ENCODE data around the gene PRKG1. TPM values are rescaled to one million over a fixed set of nuclear protein-coding genes. Genes with fewer than 3 reads are reported as not detected.

PRKG1 gene
- total RNA-seq, 1 donor from 2014 or later = 26.4 TPM

- H3K9ac ChIP-seq = no peak overlapping the region
- H2AFZ ChIP-seq (replicated peaks) = no peak overlapping the region
- peaks cover 5% of the 10 kb centered on the region for H3F3A ChIP-seq (ENCODE audit: low read depth)
- H3K36me3 ChIP-seq = no peaks in the 10 kb centered on the region
- H3K27me3 ChIP-seq = no peaks in the 10 kb centered on the region
- H4K20me1 ChIP-seq (ENCODE audit: low read depth) = no peaks in the 10 kb centered on the region
- TF ChIP-seq CTCF (IDR thresholded peaks at IDR 0.05) (no peak), EZH2 (IDR thresholded peaks at IDR 0.05) (no peak), EZH2phosphoT487 (IDR thresholded peaks at IDR 0.05) (no peak)
- peaks cover 6% of the 10 kb centered on the region for H3K4me1 Mint-ChIP-seq
- no peak overlapping the region for H3K4me3 Mint-ChIP-seq
- H3K9me3 ChIP-seq (ENCODE audit: low read depth) = no peaks in the 10 kb centered on the region
- no peak overlapping the region for H3K27ac Mint-ChIP-seq
- DNase-seq (ENCODE audit: low spot score) = no peak
- H3K9me3 Mint-ChIP-seq = no peaks in the 10 kb centered on the region
- no peak overlapping the region for H3K27ac ChIP-seq
- H3K4me2 ChIP-seq = no peak overlapping the region
- H3K27me3 Mint-ChIP-seq (ENCODE audit: insufficient read depth, low read depth) = no peaks in the 10 kb centered on the region
- no peaks in the 10 kb centered on the region for H3K36me3 Mint-ChIP-seq
- no peak overlapping the region for H3K4me3 ChIP-seq
- peaks cover 12% of the 10 kb centered on the region for H3K4me1 ChIP-seq
- H3K79me2 ChIP-seq (ENCODE audit: low read depth) = peaks cover 13% of the 10 kb centered on the region
These were observed 12.4 kb downstream of the PRKG1 start for GRCh38 chr10:51086710-51087109.

GRCh38 chr10:51087114-51087513 is 12.8 kb downstream of the PRKG1 start:
- TF ChIP-seq CTCF (IDR thresholded peaks at IDR 0.05) (no peak), EZH2phosphoT487 (IDR thresholded peaks at IDR 0.05) (no peak), EZH2 (IDR thresholded peaks at IDR 0.05) (no peak)
- Mint-ChIP-seq H3K9me3 (no peaks in the 10 kb centered on the region), H3K4me1 (peaks cover 6% of the 10 kb centered on the region), H3K4me3 (no peak overlapping the region), H3K36me3 (no peaks in the 10 kb centered on the region), H3K27ac (no peak overlapping the region), H3K27me3 (ENCODE audit: insufficient read depth, low read depth) (no peaks in the 10 kb centered on the region)
- no peak overlapping the region for H3K4me3 ChIP-seq
- H4K20me1 ChIP-seq (ENCODE audit: low read depth) = no peaks in the 10 kb centered on the region
- H3K4me2 ChIP-seq = no peak overlapping the region
- H2AFZ ChIP-seq (replicated peaks) = no peak overlapping the region
- no peaks in the 10 kb centered on the region for H3K27me3 ChIP-seq
- H3K9ac ChIP-seq = no peak overlapping the region
- H3K79me2 ChIP-seq (ENCODE audit: low read depth) = peaks cover 13% of the 10 kb centered on the region
- no peak overlapping the region for H3K27ac ChIP-seq
- DNase-seq (ENCODE audit: low spot score) = no peak
- H3K36me3 ChIP-seq = no peaks in the 10 kb centered on the region
- H3K9me3 ChIP-seq (ENCODE audit: low read depth) = no peaks in the 10 kb centered on the region
- H3K4me1 ChIP-seq = peaks cover 12% of the 10 kb centered on the region
- H3F3A ChIP-seq (ENCODE audit: low read depth) = peaks cover 5% of the 10 kb centered on the region

GRCh38 chr10:51090190-51090589 is 15.9 kb downstream of the PRKG1 start:
- H3K27me3 Mint-ChIP-seq (ENCODE audit: insufficient read depth, low read depth) = no peaks in the 10 kb centered on the region
- H3K4me1 Mint-ChIP-seq = no peaks in the 10 kb centered on the region

More at GRCh38 chr10:51090190-51090589, 15.9 kb downstream of the PRKG1 start:
- Mint-ChIP-seq H3K27ac (no peak overlapping the region), H3K4me3 (no peak overlapping the region), H3K9me3 (no peaks in the 10 kb centered on the region), H3K36me3 (no peaks in the 10 kb centered on the region)
- H3K27me3 ChIP-seq = no peaks in the 10 kb centered on the region
- no peak overlapping the region for H2AFZ ChIP-seq (replicated peaks)
- no peak overlapping the region for H3K9ac ChIP-seq
- H3K36me3 ChIP-seq = no peaks in the 10 kb centered on the region
- no peaks in the 10 kb centered on the region for H3K9me3 ChIP-seq (ENCODE audit: low read depth)
- TF ChIP-seq EZH2 (IDR thresholded peaks at IDR 0.05) (no peak), CTCF (IDR thresholded peaks at IDR 0.05) (no peak), EZH2phosphoT487 (IDR thresholded peaks at IDR 0.05) (no peak)
- no peak overlapping the region for H3K4me2 ChIP-seq
- H3F3A ChIP-seq (ENCODE audit: low read depth) = peaks cover 6% of the 10 kb centered on the region
- peaks cover 12% of the 10 kb centered on the region for H3K79me2 ChIP-seq (ENCODE audit: low read depth)
- H3K4me1 ChIP-seq = no peaks in the 10 kb centered on the region
- no peak overlapping the region for H3K4me3 ChIP-seq
- DNase-seq (ENCODE audit: low spot score) = no peak
- no peaks in the 10 kb centered on the region for H4K20me1 ChIP-seq (ENCODE audit: low read depth)
- no peak overlapping the region for H3K27ac ChIP-seq
